Measurements from ENCODE around the gene PDE1C. TPM values are rescaled to one million over a fixed set of nuclear protein-coding genes. Genes with fewer than 3 reads are reported as not detected.

PDE1C gene
- total and polyA plus RNA-seq, 2 donors (not counting 1 experiment from before 2014, with no cell fraction given), result 0.52 TPM; not detected in 1

DNA sequence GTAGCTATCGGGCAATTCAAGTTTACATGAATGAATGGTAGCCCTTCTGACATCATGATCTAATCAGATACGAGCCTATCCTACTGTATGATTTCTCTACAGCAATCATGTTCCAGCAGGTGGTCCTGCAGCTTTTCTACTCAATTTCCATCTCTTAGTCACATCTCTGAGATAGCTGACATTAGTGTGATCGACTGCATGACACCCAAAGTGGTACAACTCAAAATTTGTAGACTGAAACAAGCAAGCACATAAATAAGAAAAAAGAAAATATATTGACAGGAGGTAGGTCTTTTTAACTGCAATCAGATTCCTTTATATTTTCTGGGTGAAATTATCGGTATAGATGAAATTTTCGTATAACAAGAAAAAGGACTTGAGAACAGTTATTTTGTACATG is 251.2 kb downstream of the PDE1C start:
- Mint-ChIP-seq H3K27ac (no peak overlapping the region), H3K4me1 (no peaks in the 10 kb centered on the region), H3K4me3 (no peak overlapping the region), H3K9me3 (ENCODE audit: insufficient read depth) (no peaks in the 10 kb centered on the region), H3K27me3 (no peaks in the 10 kb centered on the region)
- Histone ChIP-seq H3K9me3 (ENCODE audit: control extremely low read depth in 1 of 3, control insufficient read depth in 2 of 3, insufficient read depth in 1 of 3, low read length in 2 of 3) (no peaks in the 10 kb centered on the region), H3K79me2 (ENCODE audit: control insufficient read depth, insufficient read depth, low read length) (no peaks in the 10 kb centered on the region), H3K27ac (ENCODE audit: low read length in 2 of 2) (no peak overlapping the region), H3K27me3 (replicated peaks in 1 of 4; ENCODE audit: control extremely low read depth in 1 of 4, control insufficient read depth in 3 of 4, insufficient read depth in 4 of 4, low read length in 3 of 4) (no peaks in the 10 kb centered on the region), H3K9ac (ENCODE audit: low read length) (no peak overlapping the region), H3K4me3 (ENCODE audit: control extremely low read depth in 1 of 5, extremely low read depth in 1 of 5, insufficient read depth in 1 of 5, low read depth in 2 of 5, low read length in 4 of 5) (no peak overlapping the region), H3K4me1 (ENCODE audit: control insufficient read depth in 2 of 2, insufficient read depth in 2 of 2, low read length in 2 of 2) (no peaks in the 10 kb centered on the region), H4K20me1 (ENCODE audit: control insufficient read depth, insufficient read depth, low read length, poor library complexity, severe bottlenecking) (no peaks in the 10 kb centered on the region), H3K36me3 (replicated peaks in 1 of 2; ENCODE audit: control extremely low read depth in 1 of 2, control insufficient read depth in 1 of 2, extremely low read depth in 1 of 2, insufficient read depth in 2 of 2, low read length in 1 of 2) (no peaks in the 10 kb centered on the region), H2AFZ (ENCODE audit: insufficient read depth, low read depth, low read length, poor library complexity, severe bottlenecking) (no peak overlapping the region), H3K4me2 (replicated peaks; ENCODE audit: low read depth, low read length, poor library complexity, severe bottlenecking) (no peak overlapping the region)
- TF ChIP-seq, protein P1, sequence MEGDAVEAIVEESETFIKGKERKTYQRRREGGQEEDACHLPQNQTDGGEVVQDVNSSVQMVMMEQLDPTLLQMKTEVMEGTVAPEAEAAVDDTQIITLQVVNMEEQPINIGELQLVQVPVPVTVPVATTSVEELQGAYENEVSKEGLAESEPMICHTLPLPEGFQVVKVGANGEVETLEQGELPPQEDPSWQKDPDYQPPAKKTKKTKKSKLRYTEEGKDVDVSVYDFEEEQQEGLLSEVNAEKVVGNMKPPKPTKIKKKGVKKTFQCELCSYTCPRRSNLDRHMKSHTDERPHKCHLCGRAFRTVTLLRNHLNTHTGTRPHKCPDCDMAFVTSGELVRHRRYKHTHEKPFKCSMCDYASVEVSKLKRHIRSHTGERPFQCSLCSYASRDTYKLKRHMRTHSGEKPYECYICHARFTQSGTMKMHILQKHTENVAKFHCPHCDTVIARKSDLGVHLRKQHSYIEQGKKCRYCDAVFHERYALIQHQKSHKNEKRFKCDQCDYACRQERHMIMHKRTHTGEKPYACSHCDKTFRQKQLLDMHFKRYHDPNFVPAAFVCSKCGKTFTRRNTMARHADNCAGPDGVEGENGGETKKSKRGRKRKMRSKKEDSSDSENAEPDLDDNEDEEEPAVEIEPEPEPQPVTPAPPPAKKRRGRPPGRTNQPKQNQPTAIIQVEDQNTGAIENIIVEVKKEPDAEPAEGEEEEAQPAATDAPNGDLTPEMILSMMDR (IDR thresholded peaks at IDR 0.05), result no peak
- TF ChIP-seq EZH2 (IDR thresholded peaks at IDR 0.05; ENCODE audit: borderline replicate concordance, insufficient read depth, low read depth, low read length, poor library complexity, severe bottlenecking), result no peak
- ChIA-PET POLR2A (no interaction called here), CTCF (no interaction called here)
- DNase-seq (no peak), ATAC-seq (ENCODE audit: low read depth) (no peak)
- WGBS (ENCODE audit: insufficient coverage), result 100% methylated on average over 2 of the region's 5 CpGs
- intact Hi-C loops (cut with micrococcal nuclease), result no loop called here

DNA sequence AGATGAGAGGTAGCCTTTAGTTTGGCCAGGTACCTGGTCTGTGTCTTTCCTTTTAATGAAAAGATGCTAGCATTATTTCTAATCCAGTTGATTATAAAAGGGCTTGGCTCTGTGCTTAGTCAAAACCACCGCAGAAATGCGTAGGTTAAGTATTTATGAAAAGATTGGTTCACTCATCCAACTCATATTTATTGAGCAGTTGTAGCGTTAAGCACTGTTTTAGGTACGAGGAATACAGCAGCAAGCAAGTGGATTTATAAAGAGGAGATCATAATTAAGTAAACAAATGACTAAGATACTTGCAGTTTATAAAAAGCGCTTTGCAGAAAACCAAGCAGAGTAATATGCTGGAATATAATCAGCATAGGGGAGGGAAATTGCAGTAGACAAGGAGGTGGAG is 253.4 kb downstream of the PDE1C start:
- Histone ChIP-seq H3K4me3 (ENCODE audit: control extremely low read depth in 1 of 5, extremely low read depth in 1 of 5, insufficient read depth in 1 of 5, low read depth in 2 of 5, low read length in 4 of 5) (no peak overlapping the region), H3K4me1 (ENCODE audit: control insufficient read depth in 2 of 2, insufficient read depth in 2 of 2, low read length in 2 of 2) (no peaks in the 10 kb centered on the region), H3K27ac (ENCODE audit: low read length in 2 of 2) (no peak overlapping the region), H3K27me3 (replicated peaks in 1 of 4; ENCODE audit: control extremely low read depth in 1 of 4, control insufficient read depth in 3 of 4, insufficient read depth in 4 of 4, low read length in 3 of 4) (no peaks in the 10 kb centered on the region), H3K79me2 (ENCODE audit: control insufficient read depth, insufficient read depth, low read length) (no peaks in the 10 kb centered on the region), H3K36me3 (replicated peaks in 1 of 2; ENCODE audit: control extremely low read depth in 1 of 2, control insufficient read depth in 1 of 2, extremely low read depth in 1 of 2, insufficient read depth in 2 of 2, low read length in 1 of 2) (no peaks in the 10 kb centered on the region), H3K4me2 (replicated peaks; ENCODE audit: low read depth, low read length, poor library complexity, severe bottlenecking) (no peak overlapping the region), H4K20me1 (ENCODE audit: control insufficient read depth, insufficient read depth, low read length, poor library complexity, severe bottlenecking) (no peaks in the 10 kb centered on the region), H3K9me3 (ENCODE audit: control extremely low read depth in 1 of 3, control insufficient read depth in 2 of 3, insufficient read depth in 1 of 3, low read length in 2 of 3) (no peaks in the 10 kb centered on the region), H3K9ac (ENCODE audit: low read length) (no peak overlapping the region), H2AFZ (ENCODE audit: insufficient read depth, low read depth, low read length, poor library complexity, severe bottlenecking) (no peak overlapping the region)
- TF ChIP-seq, protein P1 (IDR thresholded peaks at IDR 0.05), result no peak
- TF ChIP-seq EZH2 (IDR thresholded peaks at IDR 0.05; ENCODE audit: borderline replicate concordance, insufficient read depth, low read depth, low read length, poor library complexity, severe bottlenecking), result no peak
- ChIA-PET POLR2A (no interaction called here), CTCF (interaction anchor here (1.5 kb wide), 1 partner anchor 27 kb away, joined by 3 read pairs; no protein-coding TSS in a partner anchor)
- H3K4me3 Mint-ChIP-seq, result no peak overlapping the region
- ATAC-seq (ENCODE audit: low read depth) (no peak), DNase-seq (no peak)
- no peaks in the 10 kb centered on the region for H3K27me3 Mint-ChIP-seq
- WGBS (ENCODE audit: insufficient coverage), result no CpG with 5 or more reads among the region's 5 CpGs
- no peak overlapping the region for H3K27ac Mint-ChIP-seq
- H3K9me3 Mint-ChIP-seq (ENCODE audit: insufficient read depth), result no peaks in the 10 kb centered on the region
- H3K4me1 Mint-ChIP-seq, result peaks cover 3% of the 10 kb centered on the region
- intact Hi-C loops (cut with micrococcal nuclease), result no loop called here
